Gastrocnemius medialis (tissue), 4 donors: ENCODE measurements around the gene RAD54L.
"Not testable (repeated sequence)": the region's sequence is repeated elsewhere in the genome, so short reads cannot be mapped to it uniquely, and the experiment has no call there.

Source experiments
- CTCF ChIP-seq, 5 experiments: fragments of 450-650 bp in 3 of 5; fragments of 200-600 bp in 2 of 5; sonication (generic) in 2 of 5; IDR thresholded peaks in 4 of 5; conservative IDR thresholded peaks in 1 of 5; 1 replicate in 4 of 5; 2 replicates in 1 of 5; pipeline ENCODE4 v1.5.1; 2016 to 2019; ENCODE audit warnings: antibody characterized with exemption in 5 of 5, mild to moderate bottlenecking in 3 of 5, moderate library complexity in 3 of 5
- POLR2A ChIP-seq, 2 donors: fragments of 450-650 bp; IDR thresholded peaks; one replicate each; pipeline ENCODE4 v1.6.1; 2017; ENCODE audit warnings: antibody characterized with exemption in 2 of 2, mild to moderate bottlenecking in 2 of 2, moderate library complexity in 2 of 2

GRCh38 chr1:46319301-46319700, 71.7 kb downstream of the RAD54L start:
- not testable (repeated sequence) for TF ChIP-seq CTCF (IDR thresholded peaks at IDR 0.05 in 4 of 5, conservative IDR thresholded peaks at IDR 0.05 in 1 of 5); POLR2A (IDR thresholded peaks at IDR 0.05)
